SU-DHL-6 (cell line): Measurements from ENCODE around the gene CLEC3A.

Experiments
- H2AFZ ChIP-seq: fragments of 200-600 bp; sonication (generic); 2 replicates; pipeline ENCODE4 v1.6.1; 2014; ENCODE audit warnings: low read depth, mild to moderate bottlenecking, moderate library complexity, mixed read lengths, antibody characterized with exemption, low read length; ENCODE audit not compliant: severe bottlenecking
- H3F3A ChIP-seq: fragments of 200-600 bp; shearing (Covaris generic); 2 replicates; pipeline ENCODE4 v1.6.0; 2016; ENCODE audit warnings: antibody characterized with exemption, mild to moderate bottlenecking; ENCODE audit not compliant: insufficient read depth
- H3K27ac ChIP-seq: fragments of 200-600 bp; sonication (generic); 2 replicates; pipeline ENCODE4 v1.5.1; 2016; ENCODE audit warnings: low read depth, mild to moderate bottlenecking, low read length, moderate library complexity, mixed read lengths
- H3K27me3 ChIP-seq: fragments of 200-600 bp; sonication (generic), shearing (Covaris generic); 2 replicates; pipeline ENCODE4 v1.6.0; 2014; ENCODE audit warnings: mild to moderate bottlenecking, low read length
- H3K36me3 ChIP-seq: fragments of 200-600 bp; sonication (generic); 2 replicates; pipeline ENCODE4 v1.6.1; 2014; ENCODE audit warnings: mild to moderate bottlenecking, low read length, mixed read lengths
- H3K4me2 ChIP-seq: fragments of 300-600, 200-600 bp; shearing (Covaris generic), sonication (generic); 2 replicates; pipeline ENCODE4 v1.6.0; 2014; ENCODE audit warnings: low read length, low read depth, mild to moderate bottlenecking; ENCODE audit not compliant: poor library complexity, severe bottlenecking
- H3K4me3 ChIP-seq: fragments of 200-600 bp; sonication (generic); 2 replicates; pipeline ENCODE4 v1.5.1; 2014; ENCODE audit warnings: antibody characterized with exemption, low read length, mild to moderate bottlenecking, mixed read lengths; ENCODE audit not compliant: insufficient read depth, poor library complexity, severe bottlenecking
- H3K79me2 ChIP-seq: fragments of 200-600 bp; sonication (generic); 2 replicates; pipeline ENCODE4 v1.6.1; 2014; ENCODE audit warnings: mild to moderate bottlenecking, low read length, moderate library complexity; ENCODE audit not compliant: insufficient read depth
- H3K9ac ChIP-seq: fragments of 200-600 bp; sonication (generic); 2 replicates; pipeline ENCODE4 v1.7.0; 2014; ENCODE audit warnings: mild to moderate bottlenecking, low read length
- H3K9me2 ChIP-seq: fragments of 200-600 bp; sonication (generic); replicated peaks from 2 replicates; pipeline ENCODE4 v1.6.1; 2014; ENCODE audit warnings: low read length; ENCODE audit not compliant: insufficient read depth
- H3K9me3 ChIP-seq: fragments of 200-600 bp; sonication (generic); 2 replicates; pipeline ENCODE4 v1.6.1; 2014; ENCODE audit warnings: low read length, mixed read lengths; ENCODE audit not compliant: insufficient read depth
- H4K20me1 ChIP-seq: fragments of 200-600 bp; sonication (generic); 2 replicates; pipeline ENCODE4 v1.6.1; 2014; ENCODE audit warnings: low read depth, mild to moderate bottlenecking, antibody characterized with exemption, low read length, moderate library complexity, mixed read lengths
- EZH2phosphoT487 ChIP-seq: fragments of 200-600 bp; sonication (generic), shearing (Covaris generic); conservative IDR thresholded peaks from 2 replicates; pipeline ENCODE4 v1.6.1; 2018; ENCODE audit warnings: mild to moderate bottlenecking, antibody characterized with exemption, low read length, moderate library complexity, mixed read lengths
- TF ChIP-seq, protein P1 (sequence below): fragments of 200-600 bp; sonication (generic); IDR thresholded peaks from one replicate; pipeline ENCODE4 v1.5.1; 2017; ENCODE audit warnings: antibody characterized with exemption, mild to moderate bottlenecking, low read length, moderate library complexity; ENCODE audit not compliant: insufficient read depth, poor library complexity, severe bottlenecking

CLEC3A gene

DNA sequence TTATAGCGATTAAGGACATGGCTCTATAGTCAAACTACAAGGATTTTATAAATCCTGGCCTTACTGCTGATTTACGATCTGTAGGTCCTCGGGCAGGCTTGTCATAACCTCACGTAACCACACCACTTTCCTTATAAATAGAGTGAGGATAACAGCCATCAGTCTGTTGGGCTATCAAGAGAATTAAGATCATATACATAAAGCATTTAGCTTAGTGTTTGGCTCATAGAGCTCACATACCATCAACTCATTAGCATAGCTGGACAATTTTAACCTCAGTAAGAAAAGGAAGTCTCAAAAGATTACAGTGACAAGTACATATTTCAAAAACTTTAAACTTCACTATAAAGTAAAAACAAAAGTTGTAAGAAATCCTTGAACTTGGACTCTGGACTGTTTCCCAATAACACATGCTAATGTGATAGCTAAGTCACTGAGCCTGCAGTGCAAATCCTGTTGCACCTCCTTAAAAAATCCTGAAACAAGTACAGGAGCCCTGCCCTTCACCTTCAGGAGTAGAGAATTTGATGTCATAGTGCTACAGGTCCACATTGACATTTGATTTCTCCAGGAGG, 20.8 kb upstream of the CLEC3A start:
- no peak overlapping the region for H2AFZ ChIP-seq
- H3K9me3 ChIP-seq, result no peaks in the 10 kb centered on the region
- no peaks in the 10 kb centered on the region for H3K79me2 ChIP-seq

GRCh38 chr16:78002915-78003538, 19.3 kb upstream of the CLEC3A start:
- TF ChIP-seq, protein P1, sequence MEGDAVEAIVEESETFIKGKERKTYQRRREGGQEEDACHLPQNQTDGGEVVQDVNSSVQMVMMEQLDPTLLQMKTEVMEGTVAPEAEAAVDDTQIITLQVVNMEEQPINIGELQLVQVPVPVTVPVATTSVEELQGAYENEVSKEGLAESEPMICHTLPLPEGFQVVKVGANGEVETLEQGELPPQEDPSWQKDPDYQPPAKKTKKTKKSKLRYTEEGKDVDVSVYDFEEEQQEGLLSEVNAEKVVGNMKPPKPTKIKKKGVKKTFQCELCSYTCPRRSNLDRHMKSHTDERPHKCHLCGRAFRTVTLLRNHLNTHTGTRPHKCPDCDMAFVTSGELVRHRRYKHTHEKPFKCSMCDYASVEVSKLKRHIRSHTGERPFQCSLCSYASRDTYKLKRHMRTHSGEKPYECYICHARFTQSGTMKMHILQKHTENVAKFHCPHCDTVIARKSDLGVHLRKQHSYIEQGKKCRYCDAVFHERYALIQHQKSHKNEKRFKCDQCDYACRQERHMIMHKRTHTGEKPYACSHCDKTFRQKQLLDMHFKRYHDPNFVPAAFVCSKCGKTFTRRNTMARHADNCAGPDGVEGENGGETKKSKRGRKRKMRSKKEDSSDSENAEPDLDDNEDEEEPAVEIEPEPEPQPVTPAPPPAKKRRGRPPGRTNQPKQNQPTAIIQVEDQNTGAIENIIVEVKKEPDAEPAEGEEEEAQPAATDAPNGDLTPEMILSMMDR, result peak; percentile 74
- TF ChIP-seq EZH2phosphoT487, result no peak
- Histone ChIP-seq H3K9me2 (no peaks in the 10 kb centered on the region), H3K27me3 (no peaks in the 10 kb centered on the region), H3K79me2 (no peaks in the 10 kb centered on the region), H3K27ac (no peak overlapping the region), H3K9ac (no peak overlapping the region), H3F3A (no peaks in the 10 kb centered on the region), H3K9me3 (no peaks in the 10 kb centered on the region), H3K36me3 (no peaks in the 10 kb centered on the region), H3K4me2 (no peak overlapping the region), H2AFZ (no peak overlapping the region), H3K4me3 (no peak overlapping the region), H4K20me1 (no peaks in the 10 kb centered on the region)

More for the DNA sequence above, 20.8 kb upstream of the CLEC3A start:
- H3K9me2 ChIP-seq, result no peaks in the 10 kb centered on the region
- H3K9ac ChIP-seq, result no peak overlapping the region
- H3K27me3 ChIP-seq, result no peaks in the 10 kb centered on the region
- H3K4me3 ChIP-seq, result no peak overlapping the region
- H4K20me1 ChIP-seq, result no peaks in the 10 kb centered on the region
- no peak for TF ChIP-seq EZH2phosphoT487
- TF ChIP-seq, protein P1, result no peak
- H3K4me2 ChIP-seq, result no peak overlapping the region
- H3K27ac ChIP-seq, result no peak overlapping the region
- H3K36me3 ChIP-seq, result no peaks in the 10 kb centered on the region
- H3F3A ChIP-seq, result no peaks in the 10 kb centered on the region

GRCh38 chr16:78004517-78004916, 17.8 kb upstream of the CLEC3A start:
- no peaks in the 10 kb centered on the region for H3K27me3 ChIP-seq
- no peak overlapping the region for H3K4me2 ChIP-seq
- no peak overlapping the region for H2AFZ ChIP-seq
- no peak overlapping the region for H3K4me3 ChIP-seq
- no peak overlapping the region for H3K9ac ChIP-seq
- TF ChIP-seq, protein P1, result no peak
- TF ChIP-seq EZH2phosphoT487, result no peak
- no peaks in the 10 kb centered on the region for H3K9me2 ChIP-seq
- no peaks in the 10 kb centered on the region for H3F3A ChIP-seq
- no peaks in the 10 kb centered on the region for H4K20me1 ChIP-seq
- H3K79me2 ChIP-seq, result no peaks in the 10 kb centered on the region
- H3K9me3 ChIP-seq, result no peaks in the 10 kb centered on the region
- no peaks in the 10 kb centered on the region for H3K36me3 ChIP-seq
- H3K27ac ChIP-seq, result no peak overlapping the region
